ENCODE measurements around the gene SBF2.

Gene SBF2

DNA sequence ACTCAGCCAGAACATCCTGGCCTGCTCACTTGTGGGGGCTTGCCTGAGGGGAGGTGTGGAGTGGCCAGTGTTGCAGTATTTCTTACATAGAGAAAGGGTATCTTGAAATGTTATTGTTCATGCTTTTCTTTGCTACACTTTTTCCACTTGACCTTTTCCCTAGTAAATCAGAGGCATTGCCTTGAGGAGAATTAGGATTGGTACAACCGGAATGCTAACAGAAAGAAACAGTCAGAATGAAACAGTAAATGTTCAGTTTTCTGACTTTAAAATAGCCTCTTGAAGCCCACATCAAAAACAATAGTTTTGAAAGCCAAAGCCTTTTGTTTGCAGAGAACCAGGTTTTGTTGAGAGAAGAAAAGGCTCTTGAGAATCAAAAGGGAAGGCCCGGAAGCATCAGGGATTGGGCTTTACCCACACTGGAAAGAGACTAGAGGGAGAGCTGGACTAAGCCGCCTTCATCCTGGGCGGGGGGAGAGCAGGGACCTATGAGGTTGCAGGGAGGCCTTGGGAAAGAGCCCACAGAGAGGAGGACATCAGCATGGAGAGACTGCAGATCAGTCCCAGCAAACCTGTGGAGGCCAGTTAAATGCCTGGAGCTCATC lies 23.2 kb upstream of the SBF2 start:
- H3K9me3 ChIP-seq (ENCODE audit: control insufficient read depth, low read length) = no peaks in the 10 kb centered on the region
- H3K27ac ChIP-seq (ENCODE audit: insufficient read depth, low read depth, low read length, poor library complexity, severe bottlenecking) = no peak overlapping the region
- no peaks in the 10 kb centered on the region for H3K27me3 ChIP-seq (ENCODE audit: control insufficient read depth, insufficient read depth, low read length, poor library complexity, severe bottlenecking)
- H3K36me3 ChIP-seq (ENCODE audit: control insufficient read depth, insufficient read depth, low read length) = no peaks in the 10 kb centered on the region
- no peak overlapping the region for H3K4me3 ChIP-seq (ENCODE audit: insufficient read depth, low read depth, low read length)
- peaks cover 8% of the 10 kb centered on the region for H3K4me1 ChIP-seq (ENCODE audit: control insufficient read depth, insufficient read depth, low read length)
- 36 to 39% methylated on average over 4 of the region's 4 CpGs for WGBS, 2 experiments

DNA sequence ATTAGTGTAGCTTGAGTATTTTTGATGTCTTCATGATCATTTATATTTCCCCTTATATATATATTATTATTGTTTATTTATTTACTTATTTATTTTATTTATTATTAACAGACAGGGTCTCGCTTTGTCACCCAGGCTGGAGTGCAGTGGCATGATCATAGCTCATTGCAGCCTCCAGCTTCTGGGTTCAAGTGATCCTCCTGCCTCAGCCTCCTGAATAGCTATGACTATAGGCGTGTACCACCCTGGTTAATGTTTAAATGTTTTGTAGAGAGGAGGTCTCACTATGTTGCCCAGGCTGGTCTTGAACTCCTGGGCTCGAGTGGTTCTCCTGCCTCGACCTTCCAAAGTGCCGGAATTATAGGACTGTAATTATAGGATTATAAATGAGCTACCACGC lies 21.1 kb upstream of the SBF2 start:
- Histone ChIP-seq H3K36me3 (ENCODE audit: control insufficient read depth, insufficient read depth, low read length) (no peaks in the 10 kb centered on the region), H3K27ac (ENCODE audit: insufficient read depth, low read depth, low read length, poor library complexity, severe bottlenecking) (no peak overlapping the region), H3K9me3 (ENCODE audit: control insufficient read depth, low read length) (no peaks in the 10 kb centered on the region), H3K4me1 (ENCODE audit: control insufficient read depth, insufficient read depth, low read length) (peaks cover 8% of the 10 kb centered on the region), H3K27me3 (ENCODE audit: control insufficient read depth, insufficient read depth, low read length, poor library complexity, severe bottlenecking) (peaks cover under 1% of the 10 kb centered on the region), H3K4me3 (ENCODE audit: insufficient read depth, low read depth, low read length) (no peak overlapping the region)
- 93 to 96% methylated on average over 6 of the region's 6 CpGs for WGBS, 2 experiments

DNA sequence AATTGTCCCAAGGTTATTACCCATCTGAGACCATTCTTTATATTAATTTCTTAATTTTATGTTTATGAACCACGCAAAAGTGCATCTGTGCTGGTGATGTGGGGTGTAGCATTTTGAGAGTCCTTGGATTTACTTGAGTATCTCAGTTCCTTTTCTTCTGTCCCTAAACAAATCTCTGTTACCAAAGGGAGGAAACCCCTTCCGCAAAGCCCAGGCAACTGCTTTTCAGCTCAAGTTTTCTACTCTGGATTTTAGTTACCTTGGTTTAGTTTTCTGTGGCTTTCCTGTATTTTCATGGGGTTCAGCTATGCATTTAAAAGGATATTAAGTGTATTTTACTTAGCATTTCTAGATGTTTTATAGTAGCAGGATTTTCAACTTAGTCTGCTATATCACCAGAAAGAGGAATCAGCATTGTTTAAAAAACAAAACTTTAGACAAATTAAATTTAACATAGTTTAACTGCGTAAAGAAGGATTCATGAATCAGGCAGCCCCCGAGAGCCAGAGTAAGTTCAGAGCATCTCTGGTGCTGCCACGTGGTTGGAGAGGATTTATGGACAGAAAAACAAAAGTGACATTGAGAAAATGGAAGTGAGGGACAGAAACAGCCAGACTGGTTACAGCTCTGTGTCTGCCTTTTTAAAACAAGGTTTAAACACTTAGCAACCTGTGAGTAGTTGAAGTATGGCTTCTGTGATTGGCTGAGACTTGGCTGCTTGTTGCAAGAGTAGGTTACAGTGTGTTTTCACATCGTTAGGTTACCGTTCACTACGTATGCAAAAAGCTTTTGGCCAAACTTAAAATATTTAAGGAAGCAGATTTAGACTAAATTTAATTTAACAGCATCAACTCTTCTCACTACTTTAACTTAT lies 20.4 kb upstream of the SBF2 start:
- peaks cover 7% of the 10 kb centered on the region for H3K27me3 ChIP-seq (ENCODE audit: control insufficient read depth, insufficient read depth, low read length, poor library complexity, severe bottlenecking)
- H3K36me3 ChIP-seq (ENCODE audit: control insufficient read depth, insufficient read depth, low read length) = no peaks in the 10 kb centered on the region
- 80 to 83% methylated on average over 4 to 7 of the region's 8 CpGs for WGBS, 2 experiments
- no peak overlapping the region for H3K4me3 ChIP-seq (ENCODE audit: insufficient read depth, low read depth, low read length)
- no peaks in the 10 kb centered on the region for H3K9me3 ChIP-seq (ENCODE audit: control insufficient read depth, low read length)
- peaks cover 8% of the 10 kb centered on the region for H3K4me1 ChIP-seq (ENCODE audit: control insufficient read depth, insufficient read depth, low read length)
- H3K27ac ChIP-seq (ENCODE audit: insufficient read depth, low read depth, low read length, poor library complexity, severe bottlenecking) = no peak overlapping the region

DNA sequence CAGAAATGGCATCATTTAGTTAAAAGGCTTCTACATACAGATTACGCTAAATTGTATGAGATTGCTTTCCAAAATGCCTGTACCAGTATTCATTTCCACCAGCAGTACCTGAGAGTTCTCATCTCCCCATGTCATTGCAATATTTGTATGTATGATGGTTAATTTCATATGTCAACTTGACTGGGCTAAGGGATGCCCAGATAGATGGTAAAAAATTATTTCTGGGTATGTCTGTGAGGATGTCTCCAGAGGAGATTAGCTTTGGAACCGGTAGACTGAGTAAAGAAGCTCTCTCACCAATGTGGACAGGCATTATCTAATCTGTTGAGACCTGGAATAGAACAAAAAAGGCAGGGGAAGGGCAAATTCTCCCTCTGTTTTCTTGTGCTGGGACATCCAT lies 17.8 kb upstream of the SBF2 start:
- peaks cover 34% of the 10 kb centered on the region for H3K27me3 ChIP-seq (ENCODE audit: control insufficient read depth, insufficient read depth, low read length, poor library complexity, severe bottlenecking)
- WGBS, 2 experiments = 95 to 96% methylated on average over 2 of the region's 2 CpGs
- H3K36me3 ChIP-seq (ENCODE audit: control insufficient read depth, insufficient read depth, low read length) = no peaks in the 10 kb centered on the region
- no peak overlapping the region for H3K4me3 ChIP-seq (ENCODE audit: insufficient read depth, low read depth, low read length)
- peaks cover 3% of the 10 kb centered on the region for H3K4me1 ChIP-seq (ENCODE audit: control insufficient read depth, insufficient read depth, low read length)
- no peaks in the 10 kb centered on the region for H3K9me3 ChIP-seq (ENCODE audit: control insufficient read depth, low read length)
- no peak overlapping the region for H3K27ac ChIP-seq (ENCODE audit: insufficient read depth, low read depth, low read length, poor library complexity, severe bottlenecking)

DNA sequence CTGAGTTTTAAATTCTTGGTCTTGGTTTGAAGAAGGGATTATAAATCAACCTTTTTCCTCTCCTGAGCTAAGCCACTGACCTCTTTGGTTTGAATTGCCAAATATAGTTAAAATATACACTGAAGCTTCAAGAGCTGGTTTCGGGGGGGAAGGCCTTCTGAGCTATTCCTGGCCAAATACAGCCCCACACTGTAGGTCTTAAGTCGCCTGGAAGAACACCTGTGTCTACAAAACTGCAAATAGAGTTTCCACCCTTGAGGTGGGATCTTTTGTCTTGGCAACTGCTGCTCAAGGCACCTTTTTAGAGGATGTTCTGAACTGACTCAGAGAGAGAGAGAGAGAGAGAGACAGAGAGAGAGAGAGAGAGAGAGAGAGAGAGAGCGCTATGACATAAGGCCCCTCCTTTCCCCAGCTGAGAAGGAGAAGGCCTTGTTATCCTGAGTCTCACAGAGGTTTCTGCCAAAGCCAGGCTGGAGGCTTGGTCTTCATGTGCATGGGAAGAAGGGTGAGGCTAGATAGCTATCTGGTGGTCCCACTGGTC lies 16.4 kb upstream of the SBF2 start:
- Histone ChIP-seq H3K9me3 (ENCODE audit: control insufficient read depth, low read length) (no peaks in the 10 kb centered on the region), H3K27me3 (ENCODE audit: control insufficient read depth, insufficient read depth, low read length, poor library complexity, severe bottlenecking) (peaks cover 48% of the 10 kb centered on the region), H3K4me3 (ENCODE audit: insufficient read depth, low read depth, low read length) (no peak overlapping the region), H3K36me3 (ENCODE audit: control insufficient read depth, insufficient read depth, low read length) (no peaks in the 10 kb centered on the region), H3K27ac (ENCODE audit: insufficient read depth, low read depth, low read length, poor library complexity, severe bottlenecking) (no peak overlapping the region), H3K4me1 (ENCODE audit: control insufficient read depth, insufficient read depth, low read length) (peaks cover 13% of the 10 kb centered on the region)
- WGBS, 2 experiments = 82% methylated on average over 3 of the region's 3 CpGs

DNA sequence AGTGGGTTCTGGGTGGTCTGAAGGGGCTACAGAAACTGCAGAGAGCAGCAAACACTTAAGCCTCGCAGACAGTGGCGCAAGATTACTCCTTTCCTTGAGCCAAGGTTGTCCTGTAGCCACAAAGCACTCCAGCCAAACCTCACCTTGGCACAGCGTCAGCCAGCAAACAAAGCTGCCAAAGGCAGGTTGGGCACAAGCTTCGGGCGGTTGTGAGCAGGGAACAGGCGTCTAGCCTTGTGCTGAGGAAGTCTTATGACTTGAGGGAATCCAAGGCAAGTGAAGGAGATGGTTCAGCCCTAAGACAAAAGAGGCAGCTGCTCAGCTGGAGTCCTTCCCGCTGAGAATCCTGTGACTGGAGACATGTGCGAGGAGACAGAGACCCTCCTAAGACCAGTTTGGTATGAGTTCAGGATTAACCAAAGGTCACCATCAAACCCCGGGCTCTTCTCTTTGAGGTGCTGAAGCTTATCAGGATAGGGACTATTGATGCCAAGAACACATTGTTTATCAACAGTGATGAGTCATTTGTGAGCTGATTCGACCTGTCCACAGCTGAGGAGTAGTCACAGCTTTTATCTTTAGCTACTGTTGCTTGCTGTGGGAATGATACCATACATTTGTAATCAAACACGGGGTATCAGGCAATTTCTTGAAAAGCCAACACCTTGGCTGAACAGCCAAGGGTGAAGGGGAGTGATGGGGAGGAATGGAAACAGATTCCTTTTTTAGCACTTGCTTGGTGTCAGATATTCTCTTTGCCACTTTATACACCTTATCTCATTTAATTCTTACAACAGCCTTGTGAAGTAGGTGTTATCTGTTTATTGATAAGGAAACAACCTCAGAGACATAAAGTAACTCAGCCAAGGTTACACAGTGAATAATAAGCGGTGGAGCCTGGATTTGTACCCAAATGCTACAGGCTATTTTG lies 15.4 kb upstream of the SBF2 start:
- Histone ChIP-seq H3K27ac (ENCODE audit: insufficient read depth, low read depth, low read length, poor library complexity, severe bottlenecking) (no peak overlapping the region), H3K4me1 (ENCODE audit: control insufficient read depth, insufficient read depth, low read length) (peaks cover 15% of the 10 kb centered on the region), H3K9me3 (ENCODE audit: control insufficient read depth, low read length) (no peaks in the 10 kb centered on the region), H3K27me3 (ENCODE audit: control insufficient read depth, insufficient read depth, low read length, poor library complexity, severe bottlenecking) (peaks cover 57% of the 10 kb centered on the region), H3K36me3 (ENCODE audit: control insufficient read depth, insufficient read depth, low read length) (no peaks in the 10 kb centered on the region), H3K4me3 (ENCODE audit: insufficient read depth, low read depth, low read length) (no peak overlapping the region)
- whole genome bisulfite sequencing, 2 experiments = 64 to 68% methylated on average over 12 of the region's 12 CpGs

DNA sequence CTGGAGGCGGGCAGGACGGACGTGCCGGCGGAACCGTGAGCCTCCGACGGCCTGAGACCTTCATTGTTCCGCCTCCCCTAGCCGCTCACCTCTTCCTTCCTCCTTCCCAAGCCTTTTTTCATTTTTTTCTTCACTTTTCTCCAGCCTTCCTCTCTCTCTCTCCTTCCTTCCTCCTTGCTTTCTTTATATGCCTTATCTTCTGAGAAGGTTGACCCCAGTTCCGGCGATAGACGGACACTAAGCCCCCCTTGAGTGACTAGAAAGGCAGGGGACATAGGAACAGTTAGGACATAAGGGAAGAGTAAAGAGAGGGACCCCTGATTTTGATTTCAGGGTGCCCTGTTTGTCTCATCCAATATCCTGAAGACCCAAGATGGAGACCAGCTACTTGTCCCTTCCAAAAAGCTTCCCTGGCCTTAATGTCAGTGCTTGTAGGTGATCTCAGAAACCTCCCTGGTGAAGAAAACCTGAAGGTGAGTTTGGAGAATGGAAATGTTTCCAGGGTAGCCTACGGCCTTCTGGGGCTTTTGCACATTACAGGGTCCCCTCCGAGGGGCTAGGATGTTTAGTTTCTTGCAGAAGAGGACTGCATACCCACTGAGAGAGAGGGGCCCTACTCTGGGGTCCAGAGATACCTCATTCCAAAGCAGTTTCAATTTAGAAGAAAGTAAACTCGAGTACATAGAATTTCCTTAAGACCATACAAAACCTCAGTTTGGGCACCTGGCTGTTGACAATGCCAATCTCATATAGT lies 14.4 kb upstream of the SBF2 start:
- Histone ChIP-seq H3K27me3 (ENCODE audit: control insufficient read depth, insufficient read depth, low read length, poor library complexity, severe bottlenecking) (peaks cover 68% of the 10 kb centered on the region), H3K9me3 (ENCODE audit: control insufficient read depth, low read length) (no peaks in the 10 kb centered on the region), H3K4me3 (ENCODE audit: insufficient read depth, low read depth, low read length) (peak overlapping the region; percentile 28), H3K4me1 (ENCODE audit: control insufficient read depth, insufficient read depth, low read length) (peaks cover 21% of the 10 kb centered on the region), H3K27ac (ENCODE audit: insufficient read depth, low read depth, low read length, poor library complexity, severe bottlenecking) (no peak overlapping the region), H3K36me3 (ENCODE audit: control insufficient read depth, insufficient read depth, low read length) (no peaks in the 10 kb centered on the region)
- WGBS, 2 experiments = 29 to 30% methylated on average over 16 of the region's 16 CpGs

DNA sequence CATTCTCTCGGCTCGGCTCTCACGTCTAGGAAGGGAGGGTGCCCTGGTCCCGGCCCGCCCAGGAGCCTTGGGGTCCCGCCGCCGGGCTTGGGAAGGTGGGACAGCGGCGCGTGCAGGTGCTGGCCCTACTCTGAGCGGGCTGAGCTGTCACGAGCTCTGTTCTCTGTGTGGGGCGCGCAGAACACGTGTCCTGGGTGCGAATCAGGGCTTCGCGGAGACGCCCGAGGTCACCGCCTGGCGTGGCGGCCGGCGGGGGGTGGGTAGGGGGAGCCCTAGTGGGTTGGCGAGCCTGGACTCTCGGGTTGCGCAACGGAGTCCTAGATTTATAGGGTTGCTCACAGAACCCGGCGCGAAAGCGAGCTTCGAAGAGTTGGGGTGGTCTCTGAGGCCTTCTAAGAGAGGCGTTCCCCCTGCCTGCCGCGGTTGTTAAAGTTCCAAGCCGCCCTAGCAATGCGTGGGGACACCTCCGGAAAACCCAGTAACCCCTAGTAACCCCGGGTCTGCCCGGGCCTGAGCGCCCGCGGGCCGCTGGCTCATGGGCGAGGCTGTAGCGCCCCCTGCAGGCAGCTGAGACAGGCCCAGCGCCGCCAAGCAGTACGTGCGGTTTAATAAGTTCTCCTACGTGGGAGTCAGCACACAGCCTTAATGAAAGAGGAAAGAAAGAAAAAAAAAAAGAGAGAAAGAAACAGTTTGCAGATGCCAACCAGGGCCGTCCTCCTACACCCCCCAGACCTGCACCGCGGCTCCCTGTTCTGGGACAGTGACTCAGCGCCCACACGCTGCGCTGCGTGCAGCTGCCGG lies 13.6 kb upstream of the SBF2 start:
- no peak overlapping the region for H3K27ac ChIP-seq (ENCODE audit: insufficient read depth, low read depth, low read length, poor library complexity, severe bottlenecking)
- H3K27me3 ChIP-seq (ENCODE audit: control insufficient read depth, insufficient read depth, low read length, poor library complexity, severe bottlenecking) = peaks cover 76% of the 10 kb centered on the region

DNA sequence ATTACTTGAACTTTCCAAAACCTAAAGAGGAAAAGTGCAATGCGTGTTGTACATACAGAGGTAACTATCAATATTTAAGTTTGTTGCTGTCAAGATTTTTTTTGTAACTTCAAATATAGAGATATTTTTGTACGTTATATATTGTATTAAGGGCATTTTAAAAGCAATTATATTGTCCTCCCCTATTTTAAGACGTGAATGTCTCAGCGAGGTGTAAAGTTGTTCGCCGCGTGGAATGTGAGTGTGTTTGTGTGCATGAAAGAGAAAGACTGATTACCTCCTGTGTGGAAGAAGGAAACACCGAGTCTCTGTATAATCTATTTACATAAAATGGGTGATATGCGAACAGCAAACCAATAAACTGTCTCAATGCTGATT lies 13.0 kb upstream of the SBF2 start:
- no peak overlapping the region for H3K27ac ChIP-seq (ENCODE audit: insufficient read depth, low read depth, low read length, poor library complexity, severe bottlenecking)
- peaks cover 30% of the 10 kb centered on the region for H3K4me1 ChIP-seq (ENCODE audit: control insufficient read depth, insufficient read depth, low read length)
- peaks cover 82% of the 10 kb centered on the region for H3K27me3 ChIP-seq (ENCODE audit: control insufficient read depth, insufficient read depth, low read length, poor library complexity, severe bottlenecking)
- no peaks in the 10 kb centered on the region for H3K36me3 ChIP-seq (ENCODE audit: control insufficient read depth, insufficient read depth, low read length)
- H3K4me3 ChIP-seq (ENCODE audit: insufficient read depth, low read depth, low read length) = peak overlapping the region; percentile 45
- WGBS, 2 experiments = 2 to 3% methylated on average over 6 to 9 of the region's 9 CpGs
- no peaks in the 10 kb centered on the region for H3K9me3 ChIP-seq (ENCODE audit: control insufficient read depth, low read length)

More for the DNA sequence above, 13.6 kb upstream of the SBF2 start:
- no peaks in the 10 kb centered on the region for H3K9me3 ChIP-seq (ENCODE audit: control insufficient read depth, low read length)
- H3K36me3 ChIP-seq (ENCODE audit: control insufficient read depth, insufficient read depth, low read length) = no peaks in the 10 kb centered on the region
- 1% methylated on average over 62 of the region's 62 CpGs for WGBS, 2 experiments
- H3K4me3 ChIP-seq (ENCODE audit: insufficient read depth, low read depth, low read length) = peak overlapping the region; percentile 28
- peaks cover 25% of the 10 kb centered on the region for H3K4me1 ChIP-seq (ENCODE audit: control insufficient read depth, insufficient read depth, low read length)

Data from ectodermal cell (in vitro differentiated cells).